DND-41 (cell line): ENCODE data around the gene CD96.

Experiments
- ATAC-seq: fragments of 200-7000 bp; cut with Tn5 transposase; 3 replicates; pipeline ENCODE4 v1.9.1; 2021; ENCODE audit warnings: low read depth; ENCODE audit not compliant: insufficient read depth
- DNase-seq: peaks from one replicate; pipeline ENCODE4 v3.0.0-alpha.2; 2020
- H2AFZ ChIP-seq: 2 replicates; pipeline ENCODE4 v1.6.0; 2012; ENCODE audit warnings: low read depth, low read length
- H3K27ac ChIP-seq: 2 replicates; pipeline ENCODE4 v1.5.1; 2012; ENCODE audit warnings: low read length, inconsistent platforms
- H3K27me3 ChIP-seq: fragments of 200-600 bp; sonication (generic); 2 replicates; pipeline ENCODE4 v1.6.0; 2012; ENCODE audit warnings: low read length, mild to moderate bottlenecking, inconsistent platforms; ENCODE audit not compliant: insufficient read depth, poor library complexity
- H3K36me3 ChIP-seq: 2 replicates; pipeline ENCODE4 v1.5.1; 2012; ENCODE audit warnings: low read length, inconsistent platforms; ENCODE audit not compliant: insufficient read depth
- H3K4me1 ChIP-seq: 2 replicates; pipeline ENCODE4 v1.5.1; 2012; ENCODE audit warnings: mild to moderate bottlenecking, low read length; ENCODE audit not compliant: insufficient read depth
- H3K4me2 ChIP-seq: 2 replicates; pipeline ENCODE4 v1.6.0; 2012; ENCODE audit warnings: mild to moderate bottlenecking, moderate library complexity, low read length, inconsistent platforms; ENCODE audit not compliant: insufficient read depth
- H3K4me3 ChIP-seq, 2 experiments: fragments of 200-600 bp in 1 of 2; shearing (Covaris generic) in 1 of 2; 2 replicates each; pipeline ENCODE4 v1.5.1; 2012 to 2016; ENCODE audit warnings: inconsistent platforms in 2 of 2, low read length in 2 of 2, mild to moderate bottlenecking in 2 of 2, low read depth in 1 of 2, moderate library complexity in 1 of 2
- H3K79me2 ChIP-seq: 2 replicates; pipeline ENCODE4 v1.6.0; 2012; ENCODE audit warnings: low read length, inconsistent platforms; ENCODE audit not compliant: insufficient read depth
- H3K9ac ChIP-seq: 2 replicates; pipeline ENCODE4 v1.6.0; 2012; ENCODE audit warnings: low read depth, mild to moderate bottlenecking, inconsistent platforms, low read length, moderate library complexity
- H3K9me3 ChIP-seq: 2 replicates; pipeline ENCODE4 v1.5.1; 2012; ENCODE audit warnings: low read length, moderate library complexity, mild to moderate bottlenecking, inconsistent platforms; ENCODE audit not compliant: insufficient read depth, severe bottlenecking
- H4K20me1 ChIP-seq: 2 replicates; pipeline ENCODE4 v1.6.0; 2012; ENCODE audit warnings: low read length; ENCODE audit not compliant: insufficient read depth
- CTCF ChIP-seq: IDR thresholded peaks from 2 replicates; pipeline ENCODE4 v1.5.1; 2012; ENCODE audit warnings: borderline replicate concordance, low read length, moderate library complexity, mild to moderate bottlenecking; ENCODE audit not compliant: poor library complexity, severe bottlenecking; ENCODE audit errors: extremely low read depth
- EZH2 ChIP-seq: IDR thresholded peaks from 3 replicates; pipeline ENCODE4 v1.6.1; 2012; ENCODE audit warnings: borderline replicate concordance, low read depth, mild to moderate bottlenecking, moderate library complexity, low read length, inconsistent platforms; ENCODE audit not compliant: severe bottlenecking

The CD96 gene

GRCh38 chr3:111666041-111666735, 124.2 kb downstream of the CD96 start:
- Histone ChIP-seq H2AFZ (no peak overlapping the region), H3K27me3 (no peaks in the 10 kb centered on the region), H3K27ac (peak overlapping the region; percentile 90), H4K20me1 (no peaks in the 10 kb centered on the region), H3K4me3 (no peak overlapping the region), H3K36me3 (peaks cover 40% of the 10 kb centered on the region), H3K9me3 (peaks cover 16% of the 10 kb centered on the region), H3K79me2 (no peaks in the 10 kb centered on the region), H3K9ac (no peak overlapping the region), H3K4me1 (peaks cover 29% of the 10 kb centered on the region), H3K4me2 (no peak overlapping the region)
- no peak for DNase-seq
- TF ChIP-seq CTCF, result no peak
- no peak for TF ChIP-seq EZH2
- ATAC-seq, result no peak

- peaks cover 32% of the 10 kb centered on the region for H3K4me1 ChIP-seq
- peak overlapping the region; percentile 48 for H3K4me2 ChIP-seq
- peaks cover 7% of the 10 kb centered on the region for H3K9me3 ChIP-seq
- DNase-seq (no peak), ATAC-seq (no peak)
- H3K27ac ChIP-seq, result peak overlapping the region; percentile 90
- no peaks in the 10 kb centered on the region for H4K20me1 ChIP-seq
- peak overlapping the region in 1 of 2 experiments; percentile 23; a peak in 1 of 4 replicates for H3K4me3 ChIP-seq
- peaks cover 30% of the 10 kb centered on the region for H3K36me3 ChIP-seq
- peak overlapping the region; percentile 70 for H2AFZ ChIP-seq
- H3K79me2 ChIP-seq, result no peaks in the 10 kb centered on the region
- TF ChIP-seq CTCF (no peak), EZH2 (no peak)
- peak overlapping the region; percentile 37 for H3K9ac ChIP-seq
- no peaks in the 10 kb centered on the region for H3K27me3 ChIP-seq
These were observed 125.2 kb downstream of the CD96 start for GRCh38 chr3:111667170-111667569.

- no peak for TF ChIP-seq CTCF
- TF ChIP-seq EZH2, result no peak
These were observed 125.7 kb downstream of the CD96 start for GRCh38 chr3:111667621-111668239.

More at GRCh38 chr3:111667621-111668239, 125.7 kb downstream of the CD96 start:
- peaks cover 25% of the 10 kb centered on the region for H3K36me3 ChIP-seq
- no peaks in the 10 kb centered on the region for H3K79me2 ChIP-seq
- 0 out of 4 replicates have a peak overlapping the region, but pooled peaks of 1 of the 2 experiments have one; percentile 23 for H3K4me3 ChIP-seq
- peak overlapping the region; percentile 90 for H3K27ac ChIP-seq
- H3K9me3 ChIP-seq, result peaks cover 2% of the 10 kb centered on the region
- H3K4me2 ChIP-seq, result peak overlapping the region; percentile 48
- H3K4me1 ChIP-seq, result peaks cover 32% of the 10 kb centered on the region
- peak overlapping the region; percentile 37 for H3K9ac ChIP-seq
- ATAC-seq (peak; percentile 96), DNase-seq (peak; percentile 88)
- H4K20me1 ChIP-seq, result no peaks in the 10 kb centered on the region
- no peaks in the 10 kb centered on the region for H3K27me3 ChIP-seq
- peak overlapping the region; percentile 70 for H2AFZ ChIP-seq
